HG03280 (cell line): ENCODE results near the gene CNNM2.
"Not testable (repeated sequence)": the region's sequence is repeated elsewhere in the genome, so short reads cannot be mapped to it uniquely, and the experiment has no call there.

Source experiments
- ATAC-seq: cut with Tn5 transposase; IDR thresholded peaks from one replicate; pipeline ENCODE4 v1.9.1; 2021; ENCODE audit warnings: mild to moderate bottlenecking, moderate library complexity; ENCODE audit not compliant: unreplicated experiment

Gene CNNM2

GRCh38 chr10:102923601-102924000 lies 5.5 kb downstream of the CNNM2 start:
- no peak for ATAC-seq

- no peak for ATAC-seq
Measured at GRCh38 chr10:102926842-102927241, 8.7 kb downstream of the CNNM2 start.

GRCh38 chr10:102927311-102928010 lies 9.4 kb downstream of the CNNM2 start:
- no peak for ATAC-seq

DNA sequence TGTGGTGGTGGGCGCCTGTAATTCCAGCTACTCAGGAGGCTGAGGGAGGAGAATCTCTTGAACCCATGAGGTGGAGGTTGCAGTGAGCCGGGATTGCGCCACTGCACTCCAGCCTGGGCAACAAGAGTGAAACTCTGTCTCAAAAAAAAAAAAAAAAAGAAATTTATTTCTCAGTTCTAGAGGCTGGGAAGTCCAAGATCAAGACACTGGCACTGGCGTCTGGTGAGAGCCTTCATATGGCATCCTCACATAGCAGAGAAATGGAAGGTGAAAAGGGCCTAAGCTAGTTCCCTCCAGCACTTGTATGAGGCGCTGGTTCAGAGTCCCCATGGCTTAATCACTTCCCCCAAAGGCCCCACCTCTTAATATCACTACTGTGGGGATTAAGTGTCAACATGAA lies 10.3 kb downstream of the CNNM2 start:
- not testable (repeated sequence) for ATAC-seq

DNA sequence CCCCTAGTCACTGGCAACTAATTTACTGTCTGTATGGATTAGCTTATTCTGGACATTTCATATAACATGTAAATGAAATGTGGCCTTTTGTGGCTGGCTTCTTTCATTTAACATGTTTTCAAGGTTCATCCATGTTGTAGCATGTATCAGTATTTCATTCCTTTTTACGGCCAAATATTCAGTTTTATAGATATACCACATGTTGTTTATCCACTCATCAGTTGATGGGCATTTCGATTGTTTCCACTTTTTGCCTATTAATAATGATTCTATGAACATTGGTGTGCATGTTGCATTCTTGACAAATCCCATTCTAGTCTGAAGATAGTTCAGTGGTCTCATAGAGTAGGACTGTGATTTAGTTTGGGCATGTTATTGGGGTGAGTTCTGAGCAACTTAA lies 12.6 kb downstream of the CNNM2 start:
- no peak for ATAC-seq

- ATAC-seq, result no peak
Measured at GRCh38 chr10:102931643-102932042, 13.5 kb downstream of the CNNM2 start.

DNA sequence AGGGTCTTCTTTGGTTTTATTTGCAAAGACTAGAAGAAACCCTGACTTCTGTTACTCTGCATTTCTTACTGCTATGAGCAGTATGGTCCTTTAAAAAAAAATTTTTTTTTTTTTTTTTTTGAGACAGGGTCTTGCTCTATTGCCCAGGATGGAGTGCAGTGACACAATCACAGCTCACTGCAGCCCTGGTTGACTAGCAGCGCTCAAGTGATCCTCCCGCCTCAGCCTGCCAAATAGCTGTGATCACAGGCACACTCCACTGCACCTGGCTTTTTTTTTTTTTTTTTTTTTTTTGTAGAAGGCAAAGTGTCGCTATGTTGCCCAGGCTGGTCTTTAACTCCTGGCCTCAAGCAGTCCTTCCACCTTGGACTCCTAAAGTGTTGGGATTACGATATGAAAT lies 17.4 kb downstream of the CNNM2 start:
- ATAC-seq, result no peak

DNA sequence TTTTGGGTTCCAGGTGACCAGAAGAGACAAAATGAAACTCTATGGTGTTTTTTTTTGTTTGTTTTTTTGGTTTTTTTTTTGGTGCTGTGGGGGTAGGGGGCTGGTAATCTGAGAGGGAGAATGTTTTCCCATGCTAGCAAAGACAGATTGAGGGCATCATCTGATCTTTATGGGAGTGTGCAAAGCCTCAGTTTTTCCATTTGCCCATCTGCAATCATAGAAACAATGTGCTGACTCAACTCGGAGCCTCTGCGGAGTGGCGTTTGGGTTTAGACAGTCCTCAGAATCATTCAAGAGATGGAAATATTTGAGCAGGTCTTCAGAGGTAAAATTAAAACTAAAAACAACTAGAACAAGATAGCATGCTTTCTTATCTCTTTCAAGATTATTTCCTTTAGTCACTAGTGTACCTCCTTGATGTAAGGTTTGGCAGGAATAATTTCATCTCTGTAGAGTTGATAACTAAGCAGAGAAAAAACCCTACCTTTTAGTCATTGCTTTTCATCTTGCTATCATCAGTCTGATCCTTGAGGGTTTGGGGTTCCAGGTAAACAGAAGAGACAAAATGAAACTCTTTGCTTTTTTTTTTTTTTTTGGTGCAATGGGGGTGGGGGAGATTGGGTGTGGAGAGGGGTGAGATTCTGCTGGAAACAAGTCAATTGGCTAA lies 18.0 kb downstream of the CNNM2 start:
- no peak for ATAC-seq

DNA sequence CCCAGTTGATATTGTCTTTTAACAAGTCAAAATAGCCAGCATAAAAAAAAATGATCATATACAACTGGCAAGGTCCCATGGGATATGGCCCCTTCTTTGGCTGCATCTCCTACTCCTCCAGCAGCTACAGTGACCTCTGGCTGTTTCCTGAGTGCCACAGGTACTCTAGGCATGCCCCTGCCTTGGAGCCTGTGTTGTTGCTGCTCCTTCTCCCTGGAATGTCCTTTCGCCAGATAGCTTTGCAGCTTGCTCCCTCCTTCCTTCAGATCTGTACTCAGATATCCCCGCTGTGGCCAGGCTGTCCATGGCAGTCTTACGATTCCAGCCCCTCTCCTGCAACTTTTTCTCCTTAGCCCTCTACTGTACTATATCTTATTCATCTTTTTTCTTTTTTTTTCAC lies 23.3 kb downstream of the CNNM2 start:
- no peak for ATAC-seq

GRCh38 chr10:102945449-102945848 lies 27.4 kb downstream of the CNNM2 start:
- ATAC-seq, result no peak

GRCh38 chr10:102945962-102946361 lies 27.9 kb downstream of the CNNM2 start:
- ATAC-seq, result no peak

DNA sequence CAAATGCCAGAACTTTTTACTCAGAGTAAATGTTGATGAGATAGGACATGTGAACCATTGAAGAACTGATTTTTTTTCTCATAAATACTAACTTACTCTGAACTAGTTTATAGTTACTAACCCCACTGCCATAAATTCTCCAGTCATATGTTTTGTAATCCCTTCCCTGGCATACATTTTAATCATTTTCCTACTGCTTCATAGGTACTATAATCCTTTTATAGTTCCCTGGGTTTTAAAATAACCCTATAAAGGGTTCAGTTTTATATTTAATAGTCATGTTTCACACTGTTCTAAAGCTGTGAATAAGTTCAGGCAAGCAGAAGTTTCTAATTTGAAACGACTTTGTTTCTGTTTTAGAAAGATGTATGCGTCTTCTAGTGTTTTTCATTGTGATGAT lies 28.9 kb downstream of the CNNM2 start:
- no peak for ATAC-seq

DNA sequence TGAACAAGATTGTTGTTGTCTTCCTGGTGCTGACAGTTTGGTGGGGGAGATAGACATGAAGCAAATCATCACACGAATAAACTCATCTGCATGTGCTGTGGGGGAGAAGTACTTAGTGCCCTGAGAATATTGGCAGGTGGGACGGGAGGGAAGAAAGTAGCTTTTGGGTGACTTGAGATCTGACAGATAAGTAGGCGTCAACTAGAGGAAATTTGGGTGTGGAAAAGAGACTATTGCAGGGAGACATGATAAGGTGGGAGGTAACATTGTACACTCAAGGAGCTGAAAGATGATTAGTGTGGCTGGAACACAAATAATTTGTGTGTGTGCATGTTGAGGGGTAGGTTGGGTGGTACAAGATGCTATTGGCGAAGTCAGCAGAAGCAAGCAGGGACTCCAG lies 30.1 kb downstream of the CNNM2 start:
- no peak for ATAC-seq

DNA sequence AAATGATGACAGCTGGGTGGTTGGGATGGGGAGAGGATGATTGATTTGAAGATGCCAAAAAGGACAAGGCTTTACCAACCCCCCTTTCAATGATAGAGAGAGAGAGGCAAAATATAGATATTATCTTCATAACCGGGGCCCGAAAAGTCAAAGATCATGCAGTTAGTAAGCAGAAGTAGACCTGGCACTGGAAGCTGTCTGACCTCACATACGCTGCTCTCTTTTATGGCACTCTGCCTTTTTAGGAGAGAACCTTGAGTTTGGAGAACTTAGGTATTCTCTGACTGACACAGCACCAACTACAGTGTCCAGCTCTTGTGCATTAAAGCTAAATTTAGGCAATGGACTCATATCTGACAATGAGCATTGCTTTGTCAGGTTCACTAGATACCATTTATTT lies 30.7 kb downstream of the CNNM2 start:
- ATAC-seq, result no peak

DNA sequence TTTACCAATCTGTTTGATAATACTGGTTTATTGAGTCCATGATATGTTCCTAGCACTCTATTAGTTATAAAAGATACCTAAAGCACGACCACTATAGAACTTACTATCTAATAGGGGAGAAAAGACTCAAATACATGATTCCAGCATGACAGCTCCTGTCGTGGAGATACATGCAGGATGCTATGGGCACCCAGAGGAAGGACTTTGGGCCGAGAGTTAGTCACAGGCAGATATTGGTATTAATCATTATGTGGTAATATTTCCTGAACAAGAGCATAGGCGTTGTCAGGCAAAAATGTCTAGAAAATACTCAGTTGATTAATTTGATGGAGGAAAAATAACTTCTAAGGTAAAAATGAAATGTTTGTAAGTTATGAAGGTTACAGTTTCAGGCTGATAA lies 31.8 kb downstream of the CNNM2 start:
- no peak for ATAC-seq

DNA sequence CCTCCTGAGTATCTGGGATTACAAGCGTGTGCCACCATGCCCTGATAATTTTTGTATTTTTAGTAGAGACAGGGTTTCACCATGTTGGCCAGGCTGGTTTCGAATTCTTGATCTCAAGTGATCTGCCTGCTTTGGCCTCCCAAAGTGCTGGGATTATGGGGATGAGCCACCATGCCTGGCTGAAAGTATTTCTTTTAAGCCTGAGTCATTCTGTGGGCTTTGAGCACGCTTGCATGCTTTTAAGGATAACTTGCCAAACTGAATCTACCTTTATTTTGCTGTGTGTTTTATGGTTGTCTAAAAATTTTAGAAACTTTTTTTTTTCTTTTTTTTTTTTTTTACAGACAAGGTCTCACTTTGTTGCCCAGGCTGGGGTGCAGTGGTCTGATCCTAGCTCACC lies 33.2 kb downstream of the CNNM2 start:
- no peak for ATAC-seq

GRCh38 chr10:102959360-102959759 lies 41.3 kb downstream of the CNNM2 start:
- ATAC-seq, result no peak

DNA sequence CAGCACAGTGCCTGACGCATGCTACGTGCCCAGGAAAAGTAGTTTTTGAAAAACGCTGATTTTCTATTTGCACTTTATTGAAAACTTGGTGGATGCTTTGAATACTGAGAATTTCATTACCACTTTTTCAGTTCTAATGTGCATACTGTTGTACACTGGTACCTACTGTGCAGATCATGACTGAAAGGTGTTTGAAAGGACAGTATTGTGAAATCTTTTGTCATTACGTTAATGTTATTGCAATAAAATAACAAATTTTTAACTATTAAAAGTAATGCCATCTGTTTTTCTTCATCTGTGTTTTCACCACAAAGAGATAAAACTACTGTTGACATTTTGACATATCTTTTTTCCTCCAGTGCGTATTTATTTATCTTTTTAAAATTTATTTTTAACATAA lies 42.1 kb downstream of the CNNM2 start:
- no peak for ATAC-seq

- no peak for ATAC-seq
Measured at GRCh38 chr10:102962267-102962666, 44.2 kb downstream of the CNNM2 start.

DNA sequence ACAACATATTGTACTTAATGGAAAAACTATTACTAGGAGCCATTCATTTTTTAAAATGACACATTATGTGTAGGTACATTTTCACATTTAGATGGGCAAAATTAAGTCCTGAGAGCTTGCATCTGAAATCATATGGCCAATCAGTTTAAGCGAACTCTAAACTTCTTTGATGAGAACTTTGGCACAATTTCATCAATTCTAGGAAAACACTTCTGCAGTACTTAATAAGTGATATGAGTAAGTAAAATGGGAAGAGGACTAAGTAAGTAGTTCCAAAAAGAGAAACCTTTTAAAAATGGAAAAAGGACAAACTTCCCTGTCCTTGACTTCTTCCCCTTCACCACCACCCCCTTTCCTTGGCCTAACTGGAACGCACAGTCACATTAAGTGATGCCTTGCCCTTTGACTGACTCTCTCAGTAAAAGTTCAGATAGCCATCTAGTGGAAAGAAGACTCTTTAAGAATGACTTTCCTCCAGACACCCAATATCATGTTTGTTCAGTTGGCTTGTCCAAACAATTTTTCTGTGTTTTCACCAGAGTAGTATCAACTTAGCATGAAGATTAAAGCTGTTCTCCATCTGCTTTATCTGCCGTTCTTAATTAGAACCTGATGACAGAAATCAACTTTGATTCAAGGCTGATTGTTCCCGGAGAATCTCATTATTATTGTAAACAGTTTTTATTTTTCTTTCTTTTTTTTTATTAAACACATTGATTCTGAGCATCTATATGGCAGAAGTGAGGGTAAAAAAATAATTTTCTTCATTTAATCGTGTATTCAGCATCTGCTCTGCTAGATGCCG lies 45.1 kb downstream of the CNNM2 start:
- ATAC-seq, result no peak

DNA sequence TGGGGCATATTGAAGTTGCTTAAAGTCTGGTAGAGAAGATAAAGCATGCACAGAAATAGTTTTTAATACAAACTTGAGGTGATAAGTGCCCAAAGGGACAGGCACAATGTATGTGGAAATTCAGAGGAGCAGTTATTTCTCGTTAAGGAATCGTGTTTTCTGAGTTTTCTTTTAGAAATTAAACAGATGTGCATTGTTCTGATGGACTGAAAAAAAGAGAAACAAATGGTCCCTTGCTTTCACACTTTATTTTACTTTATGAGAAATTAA lies 45.6 kb downstream of the CNNM2 start:
- no peak for ATAC-seq

DNA sequence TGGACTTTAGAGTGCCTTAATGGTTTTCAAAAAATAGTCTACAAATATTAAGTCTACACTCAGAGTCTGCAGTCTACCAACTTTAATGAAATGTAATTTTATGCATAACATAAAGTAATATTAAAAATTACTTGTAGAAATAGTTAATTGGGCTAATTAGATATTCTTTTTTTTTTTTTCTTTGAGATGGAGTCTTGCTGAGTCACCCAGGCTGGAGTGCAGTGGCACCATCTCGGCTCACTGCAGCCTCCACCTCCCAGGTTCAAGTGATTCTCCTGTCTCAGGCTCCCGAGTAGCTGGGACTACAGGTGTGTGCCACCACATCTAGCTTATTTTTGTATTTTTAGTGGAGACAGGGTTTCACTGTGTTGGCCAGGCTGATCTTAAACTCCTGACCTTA lies 46.0 kb downstream of the CNNM2 start:
- not testable (repeated sequence) for ATAC-seq
